Activated naive CD4-positive, alpha-beta T cell treated with anti-CD3 and anti-CD28 coated beads, Interleukin-2, amount 50 U/mL, for 72 hours (primary cell): ENCODE data around the gene PDCD2L. TPM values are rescaled to one million over a fixed set of nuclear protein-coding genes. Genes with fewer than 3 reads are reported as not detected.
"Not testable (repeated sequence)": the region's sequence is repeated elsewhere in the genome, so short reads cannot be mapped to it uniquely, and the experiment has no call there.

Experiments
- ATAC-seq, 2 donors: fragments of 150-1000 bp; cut with Tn5 transposase; 2 replicates each; pipeline ENCODE4 v1.10.0; 2021; ENCODE audit warnings: mild to moderate bottlenecking in 2 of 2, moderate library complexity in 2 of 2
- DNase-seq, 2 donors: peaks; one replicate each; pipeline ENCODE4 v3.0.0; 2021 to 2022; ENCODE audit warnings: low spot score in 2 of 2
- H3K27ac Mint-ChIP-seq, 2 donors: one replicate each; pipeline ENCODE4 v1.8.0; 2022; ENCODE audit warnings: mild to moderate bottlenecking in 2 of 2, mixed read lengths in 2 of 2
- H3K36me3 Mint-ChIP-seq, 2 donors: one replicate each; pipeline ENCODE4 v1.8.0; 2022; ENCODE audit warnings: mixed read lengths in 2 of 2
- H3K9me3 Mint-ChIP-seq, 2 donors: one replicate each; pipeline ENCODE4 v1.8.0; 2022; ENCODE audit warnings: mixed read lengths in 2 of 2
- total RNA-seq, 2 donors: library from RNA; stranded (reverse); gene quantifications; one replicate each; pipeline ENCODE4 v1.2.3, GENCODE V29; 2022

PDCD2L gene
- total RNA-seq, 2 donors from 2014 or later: 18.0 to 32.8 TPM

- H3K9me3 Mint-ChIP-seq: no peaks in the 10 kb centered on the region
- H3K27ac Mint-ChIP-seq: peak overlapping the region; percentile 54 to 76
- ATAC-seq (peak; percentile 20 to 59), DNase-seq (peak in 1 of 2 donors; percentile 31)
- H3K36me3 Mint-ChIP-seq: peaks cover 11 to 26% of the 10 kb centered on the region in 2 donors
Observed at GRCh38 chr19:34430738-34431625, 26.8 kb downstream of the PDCD2L start.

- no peak for ATAC-seq
- no peak overlapping the region for H3K27ac Mint-ChIP-seq
- no peak for DNase-seq
- peaks cover 11 to 26% of the 10 kb centered on the region in 2 donors for H3K36me3 Mint-ChIP-seq
- no peaks in the 10 kb centered on the region for H3K9me3 Mint-ChIP-seq
Observed at GRCh38 chr19:34431681-34432402, 27.6 kb downstream of the PDCD2L start.

GRCh38 chr19:34432797-34433196, 28.6 kb downstream of the PDCD2L start:
- Mint-ChIP-seq H3K36me3 (peaks cover 10 to 26% of the 10 kb centered on the region in 2 donors), H3K27ac (no peak overlapping the region), H3K9me3 (no peaks in the 10 kb centered on the region)
- ATAC-seq: no peak
- DNase-seq: no peak

GRCh38 chr19:34436716-34437115, 32.5 kb downstream of the PDCD2L start:
- ATAC-seq (no peak), DNase-seq (no peak)
- Mint-ChIP-seq H3K9me3 (no peaks in the 10 kb centered on the region), H3K27ac (no peak overlapping the region), H3K36me3 (peaks cover 0 to 22% of the 10 kb centered on the region in 2 donors)

- no peaks in the 10 kb centered on the region for H3K9me3 Mint-ChIP-seq
- peaks cover 19 to 45% of the 10 kb centered on the region in 2 donors for H3K36me3 Mint-ChIP-seq
- DNase-seq: no peak
- ATAC-seq: no peak
- H3K27ac Mint-ChIP-seq: peak overlapping the region in 1 of 2 donors; percentile 19
Observed at GRCh38 chr19:34448191-34448590, 44.0 kb downstream of the PDCD2L start.

- no peak for DNase-seq
- peaks cover 7 to 19% of the 10 kb centered on the region in 2 donors for H3K36me3 Mint-ChIP-seq
- H3K27ac Mint-ChIP-seq: no peak overlapping the region
- H3K9me3 Mint-ChIP-seq: no peaks in the 10 kb centered on the region
- no peak for ATAC-seq
Observed at GRCh38 chr19:34452723-34453122, 48.5 kb downstream of the PDCD2L start.

- no peak overlapping the region for H3K27ac Mint-ChIP-seq
- H3K36me3 Mint-ChIP-seq: peaks cover 9 to 28% of the 10 kb centered on the region in 2 donors
- no peak for ATAC-seq
Observed at GRCh38 chr19:34454091-34454490, 49.9 kb downstream of the PDCD2L start.

GRCh38 chr19:34454685-34455084, 50.5 kb downstream of the PDCD2L start:
- no peak for DNase-seq
- H3K9me3 Mint-ChIP-seq: no peaks in the 10 kb centered on the region
- peaks cover 9 to 34% of the 10 kb centered on the region in 2 donors for H3K36me3 Mint-ChIP-seq
- H3K27ac Mint-ChIP-seq: no peak overlapping the region
- no peak for ATAC-seq

More at GRCh38 chr19:34454091-34454490, 49.9 kb downstream of the PDCD2L start:
- H3K9me3 Mint-ChIP-seq: no peaks in the 10 kb centered on the region
- no peak for DNase-seq

GRCh38 chr19:34455783-34456480, 51.7 kb downstream of the PDCD2L start:
- Mint-ChIP-seq H3K27ac (peak overlapping the region in 1 of 2 donors; percentile 14), H3K36me3 (peaks cover 9 to 45% of the 10 kb centered on the region in 2 donors)
- DNase-seq, H3K9me3 Mint-ChIP-seq, ATAC-seq: not testable (repeated sequence)

GRCh38 chr19:34457446-34457845, 53.2 kb downstream of the PDCD2L start:
- DNase-seq (no peak), ATAC-seq (no peak)
- Mint-ChIP-seq H3K9me3 (no peaks in the 10 kb centered on the region), H3K36me3 (peaks cover 22 to 50% of the 10 kb centered on the region in 2 donors), H3K27ac (no peak overlapping the region)

- no peaks in the 10 kb centered on the region for H3K9me3 Mint-ChIP-seq
- peaks cover 17 to 53% of the 10 kb centered on the region in 2 donors for H3K36me3 Mint-ChIP-seq
- H3K27ac Mint-ChIP-seq: no peak overlapping the region
- DNase-seq: no peak
- no peak for ATAC-seq
Observed at GRCh38 chr19:34458677-34459076, 54.5 kb downstream of the PDCD2L start.

GRCh38 chr19:34459614-34460013, 55.4 kb downstream of the PDCD2L start:
- Mint-ChIP-seq H3K27ac (peak overlapping the region in 1 of 2 donors; percentile 30), H3K36me3 (peaks cover 17 to 54% of the 10 kb centered on the region in 2 donors), H3K9me3 (no peaks in the 10 kb centered on the region)
- ATAC-seq (no peak), DNase-seq (no peak)

GRCh38 chr19:34461375-34462100, 57.3 kb downstream of the PDCD2L start:
- no peak for ATAC-seq
- no peaks in the 10 kb centered on the region for H3K9me3 Mint-ChIP-seq
- peaks cover 17 to 58% of the 10 kb centered on the region in 2 donors for H3K36me3 Mint-ChIP-seq
- peak overlapping the region; percentile 62 to 70 for H3K27ac Mint-ChIP-seq
- no peak for DNase-seq

GRCh38 chr19:34464785-34465184, 60.6 kb downstream of the PDCD2L start:
- not testable (repeated sequence) for DNase-seq, H3K27ac Mint-ChIP-seq, ATAC-seq, H3K9me3 Mint-ChIP-seq
- H3K36me3 Mint-ChIP-seq: peaks cover 13 to 55% of the 10 kb centered on the region in 2 donors

GRCh38 chr19:34468409-34468808, 64.2 kb downstream of the PDCD2L start:
- H3K36me3 Mint-ChIP-seq: peaks cover 5 to 51% of the 10 kb centered on the region in 2 donors
- no peaks in the 10 kb centered on the region for H3K9me3 Mint-ChIP-seq
- DNase-seq (no peak), ATAC-seq (peak; percentile 55 to 80)
- peak overlapping the region in 1 of 2 donors; percentile 89 for H3K27ac Mint-ChIP-seq

- not testable (repeated sequence) for ATAC-seq, DNase-seq, H3K27ac Mint-ChIP-seq, H3K9me3 Mint-ChIP-seq
- peaks cover 5 to 47% of the 10 kb centered on the region in 2 donors for H3K36me3 Mint-ChIP-seq
Observed at GRCh38 chr19:34469026-34469425, 64.8 kb downstream of the PDCD2L start.
